Cardiac muscle cell (in vitro differentiated cells and primary cell): Measurements from ENCODE around the gene EML4. TPM values are rescaled to one million over a fixed set of nuclear protein-coding genes. Genes with fewer than 3 reads are reported as not detected.

ENCODE experiments used
- DNase-seq, 2 donors: peaks; one replicate each; pipeline versions ENCODE4 v3.0.0 to v3.0.0-alpha.2; 2010 to 2017; ENCODE audit warnings: low read depth in 1 of 2, low spot score in 1 of 2
- H3K27ac ChIP-seq: fragments of 200-600 bp; sonication (generic); 2 replicates; pipeline ENCODE4 v1.5.1; 2016
- H3K27me3 ChIP-seq: fragments of 200-600 bp; sonication (generic); 2 replicates; pipeline ENCODE4 v1.6.0; 2016; ENCODE audit warnings: control low read depth
- H3K36me3 ChIP-seq: fragments of 200-600 bp; sonication (generic); 2 replicates; pipeline ENCODE4 v1.5.1; 2016; ENCODE audit warnings: control low read depth
- H3K4me1 ChIP-seq: fragments of 200-600 bp; sonication (generic); 2 replicates; pipeline ENCODE4 v1.8.1; 2017; ENCODE audit warnings: low read depth, mild to moderate bottlenecking, mixed run types
- H3K4me3 ChIP-seq: fragments of 200-600 bp; sonication (generic); 2 replicates; pipeline ENCODE4 v1.5.1; 2016; ENCODE audit warnings: mild to moderate bottlenecking
- H3K9me3 ChIP-seq: fragments of 200-600 bp; sonication (generic); 2 replicates; pipeline ENCODE4 v1.5.1; 2017; ENCODE audit warnings: low read depth, mild to moderate bottlenecking, control low read depth
- polyA plus RNA-seq: library from polyadenylated mRNA; unstranded; fragments of >200 nt; fragmentation: Nextera tagmentation; extraction: Ambion mirVana; gene quantifications from 2 replicates; pipeline ENCODE4 v1.2.1, GENCODE V29; 2016
- total RNA-seq: library from RNA; depleted of rRNA; stranded (reverse); fragments of >200 nt; gene quantifications from 2 replicates; pipeline ENCODE4 v1.2.3, GENCODE V29; 2016
- TF ChIP-seq, protein P1 (sequence below): IDR thresholded peaks from 2 replicates; pipeline ENCODE4 v1.5.1; 2012; ENCODE audit warnings: low read depth, mild to moderate bottlenecking, low read length

The EML4 gene
- total and polyA plus RNA-seq, 2 experiments from 2014 or later = 46.6 to 56.2 TPM

DNA sequence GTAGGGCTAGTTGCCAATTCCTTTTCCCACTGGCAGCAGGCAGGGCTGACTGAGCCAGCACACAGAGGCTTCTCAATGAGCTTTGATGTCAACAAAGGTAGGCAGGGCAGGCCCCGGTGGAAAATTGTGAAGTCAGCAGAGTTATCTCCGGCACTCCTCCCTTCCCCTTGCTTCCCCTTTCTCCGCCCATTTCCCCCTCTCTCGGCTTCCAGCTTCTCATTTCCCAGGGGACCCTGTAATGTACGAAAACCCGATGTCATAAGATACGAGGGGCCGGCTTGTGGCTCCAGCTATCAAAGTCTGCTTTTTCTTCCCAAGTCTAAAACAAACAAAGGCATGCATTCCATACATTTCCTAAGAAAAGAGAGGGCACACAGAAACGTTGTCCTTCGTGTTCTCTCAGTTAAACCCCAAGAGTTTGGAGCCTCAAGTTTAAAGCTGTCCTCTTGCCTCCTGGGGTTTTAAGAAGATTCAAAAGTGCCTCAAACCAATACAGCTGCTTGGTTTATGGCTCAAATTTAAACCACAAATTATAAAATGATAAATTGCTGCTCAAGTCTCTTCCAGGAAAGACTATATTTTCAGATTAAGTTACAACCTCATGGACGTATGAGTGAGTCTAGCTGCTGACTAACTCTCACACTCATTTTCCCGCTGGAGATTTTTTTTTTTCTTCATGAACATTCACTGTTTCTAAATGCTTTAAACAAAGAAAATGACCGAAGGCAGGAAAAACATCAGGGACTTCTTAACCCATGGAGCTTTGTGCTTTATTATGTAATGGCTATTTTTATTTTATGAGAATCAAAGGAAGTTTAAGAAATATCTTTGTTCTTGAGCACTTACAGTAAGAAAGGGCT, 27.2 kb upstream of the EML4 start:
- H3K36me3 ChIP-seq = no peaks in the 10 kb centered on the region
- DNase-seq = peak; percentile 30 to 97
- peaks cover 16% of the 10 kb centered on the region for H3K4me1 ChIP-seq
- peak overlapping the region; percentile 81 for H3K27ac ChIP-seq
- H3K4me3 ChIP-seq = peak overlapping the region; percentile 5
- TF ChIP-seq, protein P1, sequence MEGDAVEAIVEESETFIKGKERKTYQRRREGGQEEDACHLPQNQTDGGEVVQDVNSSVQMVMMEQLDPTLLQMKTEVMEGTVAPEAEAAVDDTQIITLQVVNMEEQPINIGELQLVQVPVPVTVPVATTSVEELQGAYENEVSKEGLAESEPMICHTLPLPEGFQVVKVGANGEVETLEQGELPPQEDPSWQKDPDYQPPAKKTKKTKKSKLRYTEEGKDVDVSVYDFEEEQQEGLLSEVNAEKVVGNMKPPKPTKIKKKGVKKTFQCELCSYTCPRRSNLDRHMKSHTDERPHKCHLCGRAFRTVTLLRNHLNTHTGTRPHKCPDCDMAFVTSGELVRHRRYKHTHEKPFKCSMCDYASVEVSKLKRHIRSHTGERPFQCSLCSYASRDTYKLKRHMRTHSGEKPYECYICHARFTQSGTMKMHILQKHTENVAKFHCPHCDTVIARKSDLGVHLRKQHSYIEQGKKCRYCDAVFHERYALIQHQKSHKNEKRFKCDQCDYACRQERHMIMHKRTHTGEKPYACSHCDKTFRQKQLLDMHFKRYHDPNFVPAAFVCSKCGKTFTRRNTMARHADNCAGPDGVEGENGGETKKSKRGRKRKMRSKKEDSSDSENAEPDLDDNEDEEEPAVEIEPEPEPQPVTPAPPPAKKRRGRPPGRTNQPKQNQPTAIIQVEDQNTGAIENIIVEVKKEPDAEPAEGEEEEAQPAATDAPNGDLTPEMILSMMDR = no peak
- H3K27me3 ChIP-seq = no peaks in the 10 kb centered on the region
- no peaks in the 10 kb centered on the region for H3K9me3 ChIP-seq

- H3K9me3 ChIP-seq = no peaks in the 10 kb centered on the region
- H3K36me3 ChIP-seq = no peaks in the 10 kb centered on the region
- peak in 1 of 2 donors; percentile 79 for DNase-seq
- peak overlapping the region; percentile 81 for H3K27ac ChIP-seq
- peaks cover 16% of the 10 kb centered on the region for H3K4me1 ChIP-seq
- TF ChIP-seq, protein P1 = no peak
- no peaks in the 10 kb centered on the region for H3K27me3 ChIP-seq
- no peak overlapping the region for H3K4me3 ChIP-seq
These were observed 26.5 kb upstream of the EML4 start for GRCh38 chr2:42142547-42143184.

DNA sequence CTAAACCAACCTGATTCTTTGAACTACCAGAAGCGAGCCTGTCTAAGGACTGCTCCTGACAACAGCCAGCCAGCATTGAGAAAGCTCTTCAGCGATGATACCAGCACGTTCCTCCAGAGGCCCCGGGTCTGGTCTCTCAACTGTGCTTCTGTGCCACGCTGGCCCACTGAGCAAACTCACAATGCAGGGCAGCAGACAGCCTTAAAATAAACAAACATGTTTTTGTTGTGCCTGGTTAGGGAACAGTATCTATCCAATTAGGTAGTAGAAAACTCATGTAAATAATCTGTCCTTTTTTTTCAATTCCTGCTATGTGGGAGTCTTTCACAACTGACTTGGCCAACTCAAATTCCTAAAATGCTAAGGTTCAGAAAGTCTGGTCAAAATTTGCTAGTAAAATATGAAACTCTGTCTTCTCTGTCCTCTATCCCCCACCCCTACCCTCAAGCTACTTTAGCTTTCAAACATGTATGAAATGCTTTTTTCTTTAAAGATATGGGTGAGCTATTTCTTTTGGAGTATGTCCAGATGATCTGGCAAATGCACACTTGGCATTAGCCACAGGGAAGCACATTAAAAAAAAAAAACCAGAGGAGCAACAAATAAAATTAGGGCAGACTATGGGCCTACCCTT, 21.4 kb upstream of the EML4 start:
- peak in 1 of 2 donors; percentile 84 for DNase-seq
- TF ChIP-seq, protein P1 = no peak
- H3K36me3 ChIP-seq = no peaks in the 10 kb centered on the region
- H3K27ac ChIP-seq = no peak overlapping the region
- H3K4me3 ChIP-seq = no peak overlapping the region
- no peaks in the 10 kb centered on the region for H3K27me3 ChIP-seq
- H3K9me3 ChIP-seq = no peaks in the 10 kb centered on the region
- H3K4me1 ChIP-seq = no peaks in the 10 kb centered on the region

DNA sequence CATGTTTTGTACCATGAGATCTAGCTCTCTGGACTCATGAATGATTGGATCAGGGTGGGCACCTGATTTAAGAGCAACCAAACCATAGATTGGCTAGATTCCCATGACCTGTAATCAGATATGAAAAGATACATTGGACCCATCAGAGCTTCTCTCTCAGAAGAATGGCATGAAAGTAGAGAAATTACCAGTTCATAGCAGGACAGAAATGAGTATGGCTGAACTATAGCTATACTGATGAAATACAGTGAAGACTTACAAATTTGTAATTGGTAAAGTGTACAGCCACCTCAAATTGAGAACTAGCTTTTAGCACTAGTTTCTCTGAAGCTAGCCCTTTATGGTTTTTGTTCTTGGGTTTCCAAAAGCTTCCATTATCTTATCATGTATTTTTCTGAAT, 19.0 kb upstream of the EML4 start:
- DNase-seq = no peak
- Histone ChIP-seq H3K27ac (no peak overlapping the region), H3K9me3 (no peaks in the 10 kb centered on the region), H3K36me3 (no peaks in the 10 kb centered on the region), H3K4me3 (no peak overlapping the region), H3K27me3 (no peaks in the 10 kb centered on the region), H3K4me1 (no peaks in the 10 kb centered on the region)
- TF ChIP-seq, protein P1 = no peak

DNA sequence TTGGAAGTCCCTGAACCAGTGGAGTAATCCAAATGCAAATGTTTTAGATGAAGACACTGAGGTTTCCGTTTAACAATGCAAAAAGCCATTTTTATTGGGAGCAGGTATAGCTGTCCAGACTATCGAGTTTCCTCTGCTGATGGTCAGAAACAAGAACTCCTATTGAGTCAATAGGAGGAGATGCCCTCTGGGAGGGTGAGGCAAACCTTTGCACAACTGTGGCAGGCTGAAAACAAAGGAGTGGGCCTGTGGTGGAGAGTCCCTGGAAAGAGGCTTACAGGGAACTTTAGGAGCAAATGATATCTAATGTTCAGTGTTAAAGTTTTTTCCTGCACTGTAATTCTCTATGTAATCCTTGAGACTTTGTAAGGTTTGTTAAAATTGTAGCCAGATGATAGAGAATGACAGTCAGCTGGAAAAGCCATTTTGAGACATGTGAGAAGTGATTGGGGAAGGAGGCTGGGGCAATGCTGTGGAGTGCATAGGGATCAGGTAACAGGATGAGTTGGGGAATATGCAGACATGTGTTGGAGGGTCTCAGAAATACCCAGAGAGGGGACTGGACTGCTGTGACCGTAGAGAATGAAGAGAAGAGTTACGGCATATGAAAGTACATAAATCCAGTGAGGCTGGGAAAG, 15.1 kb upstream of the EML4 start:
- TF ChIP-seq, protein P1 = no peak
- Histone ChIP-seq H3K4me1 (no peaks in the 10 kb centered on the region), H3K9me3 (no peaks in the 10 kb centered on the region), H3K4me3 (no peak overlapping the region), H3K36me3 (no peaks in the 10 kb centered on the region), H3K27ac (no peak overlapping the region), H3K27me3 (no peaks in the 10 kb centered on the region)
- DNase-seq = no peak
